WTC11 (cell line): ENCODE measurements around the gene FRAT1. TPM values are rescaled to one million over a fixed set of nuclear protein-coding genes. Genes with fewer than 3 reads are reported as not detected.
A peak's percentile ranks its signal among the peaks of the same experiment; 100 is the strongest.

Experiments
- ATAC-seq: fragments of 200-7000 bp; cut with Tn5 transposase; 2 replicates; pipeline ENCODE4 v1.10.0; 2021; ENCODE audit warnings: mild to moderate bottlenecking, moderate library complexity
- CTCF ChIA-PET: fragments of 300-600 bp; sonication (Branson Sonifier 250); formaldehyde crosslinking; loops from one replicate; lab custom pipeline; 2021; ENCODE audit warnings: antibody characterized with exemption; lab: Charles Lee
- POLR2A ChIA-PET: fragments of 350-600 bp; sonication (Branson Sonifier 250); formaldehyde crosslinking; loops from one replicate; lab custom pipeline; 2021; ENCODE audit warnings: antibody characterized with exemption; lab: Charles Lee
- DNase-seq: peaks from one replicate; pipeline ENCODE4 v3.0.0; 2021; ENCODE audit warnings: low spot score
- H3K27ac Mint-ChIP-seq: 2 replicates; pipeline ENCODE4 v1.8.0; 2021; ENCODE audit warnings: mixed read lengths
- H3K27me3 Mint-ChIP-seq: 2 replicates; pipeline ENCODE4 v1.8.0; 2021; ENCODE audit warnings: low read depth, mild to moderate bottlenecking, moderate library complexity, mixed read lengths
- H3K36me3 Mint-ChIP-seq: 2 replicates; pipeline ENCODE4 v1.8.0; 2021; ENCODE audit warnings: mixed read lengths
- H3K4me1 Mint-ChIP-seq: 2 replicates; pipeline ENCODE4 v1.8.0; 2022; ENCODE audit warnings: mixed read lengths
- H3K4me3 Mint-ChIP-seq: 2 replicates; pipeline ENCODE4 v1.8.0; 2021; ENCODE audit warnings: mild to moderate bottlenecking, moderate library complexity, mixed read lengths
- H3K9me3 Mint-ChIP-seq: 2 replicates; pipeline ENCODE4 v1.8.0; 2021; ENCODE audit warnings: mixed read lengths
- ESRRA ChIP-seq: sonication (generic); formaldehyde crosslinking; IDR thresholded peaks from 2 replicates; pipeline ENCODE4 v1.8.1; 2022; ENCODE audit warnings: mild to moderate bottlenecking, missing genetic modification reagents, borderline replicate concordance
- MXD4 ChIP-seq: fragments of 250-450 bp; sonication (Bioruptor Pico); IDR thresholded peaks from 2 replicates; pipeline ENCODE4 v1.8.0; 2021; ENCODE audit warnings: mild to moderate bottlenecking, moderate library complexity, borderline replicate concordance
- OVOL2 ChIP-seq: fragments of 250-450 bp; sonication (Bioruptor Pico); IDR thresholded peaks from 2 replicates; pipeline ENCODE4 v1.9.0; 2021; ENCODE audit warnings: mild to moderate bottlenecking, borderline replicate concordance
- SP1 ChIP-seq: sonication (generic); formaldehyde crosslinking; conservative IDR thresholded peaks from 2 replicates; pipeline ENCODE4 v1.8.1; 2022; ENCODE audit warnings: missing genetic modification reagents
- TEAD1 ChIP-seq: sonication (generic); formaldehyde crosslinking; IDR thresholded peaks from 2 replicates; pipeline ENCODE4 v1.8.0; 2022; ENCODE audit warnings: mild to moderate bottlenecking, missing genetic modification reagents
- TP53 ChIP-seq: sonication (generic); formaldehyde crosslinking; IDR thresholded peaks from 2 replicates; pipeline ENCODE4 v1.8.1; 2023; ENCODE audit warnings: mild to moderate bottlenecking, missing genetic modification reagents
- ZBTB21 ChIP-seq: sonication (generic); formaldehyde crosslinking; IDR thresholded peaks from 2 replicates; pipeline ENCODE4 v1.8.1; 2023; ENCODE audit warnings: mild to moderate bottlenecking, missing genetic modification reagents, borderline replicate concordance
- total RNA-seq: library from RNA; stranded (reverse); gene quantifications from 3 replicates; pipeline ENCODE4 v1.2.3, GENCODE V29; 2021
- TF ChIP-seq, protein P1 (sequence below): sonication (generic); formaldehyde crosslinking; IDR thresholded peaks from 2 replicates; pipeline ENCODE4 v1.8.0; 2023; ENCODE audit warnings: missing genetic modification reagents, mild to moderate bottlenecking, borderline replicate concordance
- TF ChIP-seq, protein P2 (sequence below): sonication (generic); formaldehyde crosslinking; IDR thresholded peaks from 2 replicates; pipeline ENCODE4 v1.8.1; 2023; ENCODE audit warnings: mild to moderate bottlenecking, missing genetic modification reagents
- TF ChIP-seq, protein P3 (sequence below): sonication (generic); formaldehyde crosslinking; IDR thresholded peaks from 2 replicates; pipeline ENCODE4 v1.8.1; 2023; ENCODE audit warnings: mild to moderate bottlenecking, missing genetic modification reagents
- TF ChIP-seq, protein P4 (sequence below): sonication (generic); formaldehyde crosslinking; IDR thresholded peaks from 2 replicates; pipeline ENCODE4 v1.8.1; 2022; ENCODE audit warnings: mild to moderate bottlenecking, missing genetic modification reagents, moderate library complexity, borderline replicate concordance
- TF ChIP-seq, protein P5 (sequence below): sonication (generic); formaldehyde crosslinking; IDR thresholded peaks from 2 replicates; pipeline ENCODE4 v1.8.0; 2022; ENCODE audit warnings: mild to moderate bottlenecking, missing genetic modification reagents
- TF ChIP-seq, protein P6 (sequence below): sonication (generic); formaldehyde crosslinking; IDR thresholded peaks from 2 replicates; pipeline ENCODE4 v1.8.0; 2023; ENCODE audit warnings: missing genetic modification reagents

The FRAT1 gene
- total RNA-seq, 1 experiment from 2014 or later: 8.2 TPM

DNA sequence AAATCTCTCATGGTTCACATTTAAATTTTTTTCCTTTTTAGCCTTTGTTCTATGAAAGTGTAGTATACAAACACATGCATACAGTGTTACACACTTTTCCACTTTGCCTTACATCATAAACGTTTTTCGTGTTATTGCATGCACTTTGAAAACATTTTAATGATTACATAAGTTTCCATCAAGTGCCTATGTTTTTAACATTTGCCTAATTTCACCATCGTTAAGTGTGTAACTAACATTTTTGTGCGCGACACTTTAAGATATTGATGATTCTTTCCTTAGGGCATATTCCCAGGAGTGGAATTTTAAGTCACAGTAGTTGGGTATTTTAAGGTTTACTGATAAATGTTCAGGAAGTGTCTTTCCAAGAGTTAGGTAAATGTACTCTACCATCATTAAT, 16.9 kb downstream of the FRAT1 start:
- no peaks in the 10 kb centered on the region for H3K27me3 Mint-ChIP-seq
- peaks cover 55% of the 10 kb centered on the region for H3K4me1 Mint-ChIP-seq
- CTCF ChIA-PET: no interaction called here

DNA sequence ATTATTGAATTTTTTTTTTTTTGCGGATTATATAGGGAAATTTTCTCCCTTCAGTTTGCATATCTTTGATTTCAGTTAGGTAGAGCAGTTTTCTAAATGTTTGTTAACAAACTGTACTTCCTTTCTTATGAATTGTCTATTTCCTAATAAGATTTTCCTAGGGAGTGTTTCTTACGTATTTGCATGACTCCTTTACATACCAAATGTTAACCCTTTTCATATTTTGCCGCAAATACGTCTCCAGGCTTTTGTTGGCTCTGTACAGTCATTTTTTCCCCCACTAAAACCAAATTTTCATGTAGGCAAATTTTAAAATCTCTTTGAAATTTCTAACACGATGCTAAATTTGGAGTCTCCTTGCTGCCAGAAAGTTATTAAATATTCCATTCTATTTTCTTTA, 17.4 kb downstream of the FRAT1 start:
- ATAC-seq: no peak

More for the DNA sequence above, 16.9 kb downstream of the FRAT1 start:
- Mint-ChIP-seq H3K9me3 (no peaks in the 10 kb centered on the region), H3K27ac (peak overlapping the region; percentile 92), H3K36me3 (0 out of 2 replicates have a peak, but pooled peaks cover 3% of the 10 kb centered on the region), H3K4me3 (peak overlapping the region; percentile 60)
- POLR2A ChIA-PET: no interaction called here
- TF ChIP-seq, protein P1, sequence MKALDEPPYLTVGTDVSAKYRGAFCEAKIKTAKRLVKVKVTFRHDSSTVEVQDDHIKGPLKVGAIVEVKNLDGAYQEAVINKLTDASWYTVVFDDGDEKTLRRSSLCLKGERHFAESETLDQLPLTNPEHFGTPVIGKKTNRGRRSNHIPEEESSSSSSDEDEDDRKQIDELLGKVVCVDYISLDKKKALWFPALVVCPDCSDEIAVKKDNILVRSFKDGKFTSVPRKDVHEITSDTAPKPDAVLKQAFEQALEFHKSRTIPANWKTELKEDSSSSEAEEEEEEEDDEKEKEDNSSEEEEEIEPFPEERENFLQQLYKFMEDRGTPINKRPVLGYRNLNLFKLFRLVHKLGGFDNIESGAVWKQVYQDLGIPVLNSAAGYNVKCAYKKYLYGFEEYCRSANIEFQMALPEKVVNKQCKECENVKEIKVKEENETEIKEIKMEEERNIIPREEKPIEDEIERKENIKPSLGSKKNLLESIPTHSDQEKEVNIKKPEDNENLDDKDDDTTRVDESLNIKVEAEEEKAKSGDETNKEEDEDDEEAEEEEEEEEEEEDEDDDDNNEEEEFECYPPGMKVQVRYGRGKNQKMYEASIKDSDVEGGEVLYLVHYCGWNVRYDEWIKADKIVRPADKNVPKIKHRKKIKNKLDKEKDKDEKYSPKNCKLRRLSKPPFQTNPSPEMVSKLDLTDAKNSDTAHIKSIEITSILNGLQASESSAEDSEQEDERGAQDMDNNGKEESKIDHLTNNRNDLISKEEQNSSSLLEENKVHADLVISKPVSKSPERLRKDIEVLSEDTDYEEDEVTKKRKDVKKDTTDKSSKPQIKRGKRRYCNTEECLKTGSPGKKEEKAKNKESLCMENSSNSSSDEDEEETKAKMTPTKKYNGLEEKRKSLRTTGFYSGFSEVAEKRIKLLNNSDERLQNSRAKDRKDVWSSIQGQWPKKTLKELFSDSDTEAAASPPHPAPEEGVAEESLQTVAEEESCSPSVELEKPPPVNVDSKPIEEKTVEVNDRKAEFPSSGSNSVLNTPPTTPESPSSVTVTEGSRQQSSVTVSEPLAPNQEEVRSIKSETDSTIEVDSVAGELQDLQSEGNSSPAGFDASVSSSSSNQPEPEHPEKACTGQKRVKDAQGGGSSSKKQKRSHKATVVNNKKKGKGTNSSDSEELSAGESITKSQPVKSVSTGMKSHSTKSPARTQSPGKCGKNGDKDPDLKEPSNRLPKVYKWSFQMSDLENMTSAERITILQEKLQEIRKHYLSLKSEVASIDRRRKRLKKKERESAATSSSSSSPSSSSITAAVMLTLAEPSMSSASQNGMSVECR (CRISPR knock-in tag): no peak
- TF ChIP-seq, protein P2, sequence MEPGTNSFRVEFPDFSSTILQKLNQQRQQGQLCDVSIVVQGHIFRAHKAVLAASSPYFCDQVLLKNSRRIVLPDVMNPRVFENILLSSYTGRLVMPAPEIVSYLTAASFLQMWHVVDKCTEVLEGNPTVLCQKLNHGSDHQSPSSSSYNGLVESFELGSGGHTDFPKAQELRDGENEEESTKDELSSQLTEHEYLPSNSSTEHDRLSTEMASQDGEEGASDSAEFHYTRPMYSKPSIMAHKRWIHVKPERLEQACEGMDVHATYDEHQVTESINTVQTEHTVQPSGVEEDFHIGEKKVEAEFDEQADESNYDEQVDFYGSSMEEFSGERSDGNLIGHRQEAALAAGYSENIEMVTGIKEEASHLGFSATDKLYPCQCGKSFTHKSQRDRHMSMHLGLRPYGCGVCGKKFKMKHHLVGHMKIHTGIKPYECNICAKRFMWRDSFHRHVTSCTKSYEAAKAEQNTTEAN: no peak
- DNase-seq (no peak), ATAC-seq (no peak)

More for the DNA sequence above, 17.4 kb downstream of the FRAT1 start:
- no peak for DNase-seq
- Mint-ChIP-seq H3K36me3 (no peaks in the 10 kb centered on the region), H3K27me3 (no peaks in the 10 kb centered on the region), H3K9me3 (no peaks in the 10 kb centered on the region), H3K27ac (peak overlapping the region; percentile 92), H3K4me3 (peak overlapping the region; percentile 60), H3K4me1 (peaks cover 50% of the 10 kb centered on the region)
- TF ChIP-seq MXD4 (CRISPR knock-in tag): no peak
- TF ChIP-seq ESRRA: no peak
- no peak for TF ChIP-seq OVOL2 (CRISPR knock-in tag)
- TF ChIP-seq, protein P3, sequence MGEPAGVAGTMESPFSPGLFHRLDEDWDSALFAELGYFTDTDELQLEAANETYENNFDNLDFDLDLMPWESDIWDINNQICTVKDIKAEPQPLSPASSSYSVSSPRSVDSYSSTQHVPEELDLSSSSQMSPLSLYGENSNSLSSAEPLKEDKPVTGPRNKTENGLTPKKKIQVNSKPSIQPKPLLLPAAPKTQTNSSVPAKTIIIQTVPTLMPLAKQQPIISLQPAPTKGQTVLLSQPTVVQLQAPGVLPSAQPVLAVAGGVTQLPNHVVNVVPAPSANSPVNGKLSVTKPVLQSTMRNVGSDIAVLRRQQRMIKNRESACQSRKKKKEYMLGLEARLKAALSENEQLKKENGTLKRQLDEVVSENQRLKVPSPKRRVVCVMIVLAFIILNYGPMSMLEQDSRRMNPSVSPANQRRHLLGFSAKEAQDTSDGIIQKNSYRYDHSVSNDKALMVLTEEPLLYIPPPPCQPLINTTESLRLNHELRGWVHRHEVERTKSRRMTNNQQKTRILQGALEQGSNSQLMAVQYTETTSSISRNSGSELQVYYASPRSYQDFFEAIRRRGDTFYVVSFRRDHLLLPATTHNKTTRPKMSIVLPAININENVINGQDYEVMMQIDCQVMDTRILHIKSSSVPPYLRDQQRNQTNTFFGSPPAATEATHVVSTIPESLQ (CRISPR knock-in tag): no peak
- no peak for TF ChIP-seq TEAD1 (CRISPR knock-in tag)
- TF ChIP-seq, protein P4, sequence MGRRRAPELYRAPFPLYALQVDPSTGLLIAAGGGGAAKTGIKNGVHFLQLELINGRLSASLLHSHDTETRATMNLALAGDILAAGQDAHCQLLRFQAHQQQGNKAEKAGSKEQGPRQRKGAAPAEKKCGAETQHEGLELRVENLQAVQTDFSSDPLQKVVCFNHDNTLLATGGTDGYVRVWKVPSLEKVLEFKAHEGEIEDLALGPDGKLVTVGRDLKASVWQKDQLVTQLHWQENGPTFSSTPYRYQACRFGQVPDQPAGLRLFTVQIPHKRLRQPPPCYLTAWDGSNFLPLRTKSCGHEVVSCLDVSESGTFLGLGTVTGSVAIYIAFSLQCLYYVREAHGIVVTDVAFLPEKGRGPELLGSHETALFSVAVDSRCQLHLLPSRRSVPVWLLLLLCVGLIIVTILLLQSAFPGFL (CRISPR knock-in tag): no peak
- TF ChIP-seq TP53 (CRISPR knock-in tag): no peak
- no peak for TF ChIP-seq SP1 (CRISPR knock-in tag)
- TF ChIP-seq ZBTB21 (CRISPR knock-in tag): no peak
- TF ChIP-seq, protein P5, sequence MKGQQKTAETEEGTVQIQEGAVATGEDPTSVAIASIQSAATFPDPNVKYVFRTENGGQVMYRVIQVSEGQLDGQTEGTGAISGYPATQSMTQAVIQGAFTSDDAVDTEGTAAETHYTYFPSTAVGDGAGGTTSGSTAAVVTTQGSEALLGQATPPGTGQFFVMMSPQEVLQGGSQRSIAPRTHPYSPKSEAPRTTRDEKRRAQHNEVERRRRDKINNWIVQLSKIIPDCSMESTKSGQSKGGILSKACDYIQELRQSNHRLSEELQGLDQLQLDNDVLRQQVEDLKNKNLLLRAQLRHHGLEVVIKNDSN (CRISPR knock-in tag): no peak
- TF ChIP-seq, protein P6, sequence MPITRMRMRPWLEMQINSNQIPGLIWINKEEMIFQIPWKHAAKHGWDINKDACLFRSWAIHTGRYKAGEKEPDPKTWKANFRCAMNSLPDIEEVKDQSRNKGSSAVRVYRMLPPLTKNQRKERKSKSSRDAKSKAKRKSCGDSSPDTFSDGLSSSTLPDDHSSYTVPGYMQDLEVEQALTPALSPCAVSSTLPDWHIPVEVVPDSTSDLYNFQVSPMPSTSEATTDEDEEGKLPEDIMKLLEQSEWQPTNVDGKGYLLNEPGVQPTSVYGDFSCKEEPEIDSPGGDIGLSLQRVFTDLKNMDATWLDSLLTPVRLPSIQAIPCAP: no peak
- CTCF ChIA-PET: interaction anchor here (1.0 kb wide), 1 partner anchor 58 kb away, joined by 4 read pairs; no protein-coding TSS in a partner anchor
- POLR2A ChIA-PET: interaction anchor here (1.1 kb wide), 1 partner anchor 44 kb away, joined by 3 read pairs; the partner anchor contains the start of gene ARHGAP19
